OCI-LY3 (cell line): ENCODE results near the gene RIPK4.

Experiments
- H2AFZ ChIP-seq: fragments of 200-600, 300-600 bp; shearing (Covaris generic); 2 replicates; pipeline ENCODE4 v1.6.0; 2014; ENCODE audit warnings: antibody characterized with exemption, low read depth, low read length
- H3K27ac ChIP-seq: fragments of 200-600, 300-600 bp; sonication (generic); 2 replicates; pipeline ENCODE4 v1.5.1; 2014; ENCODE audit warnings: mild to moderate bottlenecking, low read length, moderate library complexity, mixed read lengths
- H3K27me3 ChIP-seq: fragments of 200-600, 300-600 bp; sonication (generic); 2 replicates; pipeline ENCODE4 v1.6.1; 2014; ENCODE audit warnings: low read depth, low read length, mixed read lengths
- H3K36me3 ChIP-seq: fragments of 200-600, 300-600 bp; sonication (generic); replicated peaks from 2 replicates; pipeline ENCODE3; 2014; ENCODE audit warnings: low read depth, low read length, mixed read lengths
- H3K4me1 ChIP-seq: fragments of 300-600, 200-600 bp; sonication (generic); 2 replicates; pipeline ENCODE4 v1.6.1; 2014; ENCODE audit warnings: low read length, mixed read lengths
- H3K4me2 ChIP-seq: fragments of 200-600, 300-600 bp; sonication (generic); 2 replicates; pipeline ENCODE4 v1.6.1; 2014; ENCODE audit warnings: low read length, mixed read lengths
- H3K4me3 ChIP-seq: fragments of 300-600, 200-600 bp; sonication (generic); 2 replicates; pipeline ENCODE4 v1.5.1; 2014; ENCODE audit warnings: antibody characterized with exemption, mild to moderate bottlenecking, low read length, moderate library complexity
- H3K79me2 ChIP-seq: fragments of 300-600, 200-600 bp; shearing (Covaris generic); 2 replicates; pipeline ENCODE4 v1.6.1; 2014; ENCODE audit warnings: mild to moderate bottlenecking, low read length, mixed read lengths
- H3K9ac ChIP-seq: fragments of 300-600, 200-600 bp; shearing (Covaris generic); 2 replicates; pipeline ENCODE4 v1.6.0; 2014; ENCODE audit warnings: mild to moderate bottlenecking, low read length, moderate library complexity
- H3K9me3 ChIP-seq: fragments of 200-600, 300-600 bp; shearing (Covaris generic); 2 replicates; pipeline ENCODE4 v1.6.1; 2014; ENCODE audit warnings: low read length, mixed read lengths; ENCODE audit not compliant: insufficient read depth
- H4K20me1 ChIP-seq: fragments of 200-600, 300-600 bp; sonication (generic); 2 replicates; pipeline ENCODE4 v1.6.1; 2016; ENCODE audit warnings: low read length, mixed read lengths; ENCODE audit not compliant: insufficient read depth
- EZH2phosphoT487 ChIP-seq: fragments of 200-600 bp; shearing (Covaris generic); IDR thresholded peaks from 2 replicates; pipeline ENCODE4 v1.6.1; 2018; ENCODE audit warnings: antibody characterized with exemption, mixed run types, low read depth
- TF ChIP-seq, protein P1 (sequence below): fragments of 200-600, 300-600 bp; sonication (generic); IDR thresholded peaks from 2 replicates; pipeline ENCODE4 v1.5.1; 2014; ENCODE audit warnings: antibody characterized with exemption, low read length, low read depth

RIPK4 gene

DNA sequence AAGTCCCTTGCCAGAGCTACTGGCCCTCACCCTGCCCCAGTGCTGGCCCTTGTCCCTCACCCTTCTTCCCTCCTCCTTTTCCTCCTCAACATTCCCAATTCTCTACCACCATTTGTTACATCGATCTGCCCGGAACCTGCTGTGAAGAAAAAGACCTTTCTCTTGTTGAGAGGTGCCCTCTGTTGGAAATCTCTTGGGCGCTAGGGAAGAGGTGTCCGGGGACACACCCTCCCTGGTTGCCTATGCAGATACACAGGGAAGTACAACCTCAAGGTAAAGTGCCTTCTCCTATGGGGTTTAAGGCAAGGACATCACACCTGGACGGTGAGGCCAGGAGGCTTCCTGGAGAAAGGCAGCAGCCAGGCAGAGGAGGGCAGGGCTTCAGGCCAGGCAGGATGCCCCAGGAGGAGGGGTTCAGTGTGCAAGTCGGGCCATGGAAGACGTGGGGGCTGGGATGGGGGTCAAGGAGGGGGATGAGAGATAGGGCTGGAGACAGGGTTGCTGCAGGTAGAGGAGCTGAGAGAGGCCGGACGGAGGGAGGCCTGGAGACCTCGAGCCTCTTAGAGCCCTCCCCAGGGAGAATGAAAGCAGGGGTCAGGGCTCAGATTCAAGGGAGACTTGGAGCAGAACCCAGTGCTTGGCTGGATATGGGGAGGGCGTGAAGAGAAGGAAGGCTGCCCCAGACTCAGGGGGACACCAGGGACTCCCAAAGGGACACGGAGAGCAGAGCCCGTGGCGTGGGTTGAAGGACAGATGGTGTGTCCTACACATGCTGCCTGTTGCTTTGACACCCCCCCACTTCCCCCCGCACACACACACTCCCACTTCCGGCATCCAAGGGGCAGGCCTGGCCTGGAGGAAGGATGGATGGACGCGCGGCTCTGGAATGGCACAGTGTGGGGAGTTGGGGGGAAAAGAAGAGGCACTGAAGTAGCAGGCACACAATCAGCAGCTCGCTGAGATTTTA lies 44.5 kb downstream of the RIPK4 start:
- Histone ChIP-seq H3K4me1 (no peaks in the 10 kb centered on the region), H3K27me3 (no peaks in the 10 kb centered on the region), H3K4me2 (no peak overlapping the region), H3K36me3 (no peaks in the 10 kb centered on the region), H2AFZ (no peak overlapping the region), H3K9ac (no peak overlapping the region), H3K27ac (no peak overlapping the region), H4K20me1 (no peaks in the 10 kb centered on the region), H3K9me3 (no peaks in the 10 kb centered on the region), H3K4me3 (no peak overlapping the region), H3K79me2 (no peaks in the 10 kb centered on the region)
- TF ChIP-seq, protein P1, sequence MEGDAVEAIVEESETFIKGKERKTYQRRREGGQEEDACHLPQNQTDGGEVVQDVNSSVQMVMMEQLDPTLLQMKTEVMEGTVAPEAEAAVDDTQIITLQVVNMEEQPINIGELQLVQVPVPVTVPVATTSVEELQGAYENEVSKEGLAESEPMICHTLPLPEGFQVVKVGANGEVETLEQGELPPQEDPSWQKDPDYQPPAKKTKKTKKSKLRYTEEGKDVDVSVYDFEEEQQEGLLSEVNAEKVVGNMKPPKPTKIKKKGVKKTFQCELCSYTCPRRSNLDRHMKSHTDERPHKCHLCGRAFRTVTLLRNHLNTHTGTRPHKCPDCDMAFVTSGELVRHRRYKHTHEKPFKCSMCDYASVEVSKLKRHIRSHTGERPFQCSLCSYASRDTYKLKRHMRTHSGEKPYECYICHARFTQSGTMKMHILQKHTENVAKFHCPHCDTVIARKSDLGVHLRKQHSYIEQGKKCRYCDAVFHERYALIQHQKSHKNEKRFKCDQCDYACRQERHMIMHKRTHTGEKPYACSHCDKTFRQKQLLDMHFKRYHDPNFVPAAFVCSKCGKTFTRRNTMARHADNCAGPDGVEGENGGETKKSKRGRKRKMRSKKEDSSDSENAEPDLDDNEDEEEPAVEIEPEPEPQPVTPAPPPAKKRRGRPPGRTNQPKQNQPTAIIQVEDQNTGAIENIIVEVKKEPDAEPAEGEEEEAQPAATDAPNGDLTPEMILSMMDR: no peak
- TF ChIP-seq EZH2phosphoT487: no peak

DNA sequence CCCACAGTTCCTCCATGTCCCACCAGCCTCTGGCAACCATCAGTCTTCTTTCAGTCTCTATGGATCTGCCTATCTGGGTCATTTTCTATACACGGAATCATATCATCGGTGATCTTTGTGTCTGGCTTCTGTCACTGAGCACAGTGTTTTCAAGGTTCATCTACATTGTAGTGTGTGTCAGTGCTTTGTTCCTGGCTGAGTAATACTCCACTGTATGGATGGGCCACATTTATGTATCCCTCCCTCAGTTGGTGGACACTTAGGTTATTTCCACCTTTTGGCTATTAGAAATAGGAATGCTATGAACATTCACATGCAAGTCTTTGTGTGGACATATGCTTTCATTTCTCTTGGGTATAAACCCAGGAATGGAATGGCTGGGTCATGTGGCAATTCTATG lies 46.6 kb downstream of the RIPK4 start:
- Histone ChIP-seq H3K4me1 (no peaks in the 10 kb centered on the region), H3K36me3 (no peaks in the 10 kb centered on the region), H3K9me3 (no peaks in the 10 kb centered on the region), H3K4me3 (no peak overlapping the region), H3K4me2 (no peak overlapping the region), H3K27ac (no peak overlapping the region), H2AFZ (no peak overlapping the region), H4K20me1 (no peaks in the 10 kb centered on the region), H3K27me3 (no peaks in the 10 kb centered on the region), H3K9ac (no peak overlapping the region), H3K79me2 (no peaks in the 10 kb centered on the region)
- TF ChIP-seq, protein P1: no peak
- TF ChIP-seq EZH2phosphoT487: no peak

DNA sequence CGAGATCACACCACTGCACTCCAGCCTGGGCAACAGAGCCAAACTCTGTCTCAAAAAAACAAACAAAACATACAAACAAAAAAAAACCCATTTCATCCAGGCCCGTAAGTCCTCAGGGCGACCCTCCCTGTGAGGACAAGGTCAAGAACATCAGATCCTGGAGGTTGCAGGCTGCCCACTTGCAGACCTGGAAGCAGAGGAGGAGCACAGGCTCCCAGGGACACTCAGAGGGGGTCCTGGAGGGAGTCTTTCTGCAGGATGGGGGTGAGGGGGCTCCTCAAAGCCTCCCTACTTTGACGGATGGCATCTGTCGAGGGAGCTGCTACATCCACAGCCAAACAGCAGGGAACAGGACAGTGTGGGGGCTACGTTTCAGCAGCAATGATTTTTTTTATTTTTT lies 47.2 kb downstream of the RIPK4 start:
- no peaks in the 10 kb centered on the region for H3K36me3 ChIP-seq
- H3K4me3 ChIP-seq: no peak overlapping the region
- TF ChIP-seq, protein P1: no peak
- TF ChIP-seq EZH2phosphoT487: no peak
- no peaks in the 10 kb centered on the region for H3K79me2 ChIP-seq
- no peak overlapping the region for H3K4me2 ChIP-seq
- no peak overlapping the region for H3K27ac ChIP-seq
- no peaks in the 10 kb centered on the region for H3K4me1 ChIP-seq
- H3K27me3 ChIP-seq: no peaks in the 10 kb centered on the region
- no peaks in the 10 kb centered on the region for H3K9me3 ChIP-seq
- no peak overlapping the region for H2AFZ ChIP-seq
- no peaks in the 10 kb centered on the region for H4K20me1 ChIP-seq
- no peak overlapping the region for H3K9ac ChIP-seq

DNA sequence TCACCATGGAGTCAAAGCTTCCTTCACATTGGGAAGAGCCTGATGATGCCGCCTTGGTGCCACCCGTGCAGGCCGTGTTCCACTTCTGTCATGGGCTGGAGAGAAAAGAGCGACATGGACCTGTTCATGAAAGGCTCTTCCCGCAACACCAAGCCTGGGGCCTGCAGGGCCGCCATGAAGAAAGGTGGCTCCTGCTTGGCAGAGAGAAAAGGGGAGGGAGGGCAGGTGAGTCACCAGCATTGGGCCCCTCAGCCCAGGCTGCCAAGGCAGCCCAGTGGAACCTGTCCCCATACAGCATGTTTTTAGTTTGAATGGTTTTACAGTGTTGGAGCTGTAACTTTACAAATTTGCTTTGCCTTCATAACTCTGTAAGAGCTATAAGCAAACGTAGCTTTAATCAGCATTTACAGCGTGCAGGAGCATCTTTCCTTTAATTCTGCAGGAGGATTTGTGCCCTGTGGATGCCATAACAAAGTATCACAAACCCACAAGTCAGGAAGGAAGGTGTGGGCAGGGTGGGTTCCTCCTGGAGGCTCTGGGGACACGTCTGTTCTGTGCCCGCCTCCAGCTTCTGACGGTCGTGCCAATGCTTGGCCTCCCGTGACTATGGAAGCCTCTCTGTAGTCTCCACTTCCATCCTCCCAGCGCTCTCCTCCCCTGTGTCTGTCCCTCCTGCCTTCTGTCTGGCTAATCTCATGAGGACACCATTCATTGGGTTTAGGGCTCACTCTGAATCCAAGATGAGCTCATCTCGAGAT lies 49.1 kb downstream of the RIPK4 start:
- Histone ChIP-seq H3K4me1 (no peaks in the 10 kb centered on the region), H4K20me1 (no peaks in the 10 kb centered on the region), H3K9me3 (no peaks in the 10 kb centered on the region), H3K36me3 (no peaks in the 10 kb centered on the region), H3K4me3 (no peak overlapping the region), H2AFZ (no peak overlapping the region), H3K27me3 (no peaks in the 10 kb centered on the region), H3K27ac (no peak overlapping the region), H3K4me2 (no peak overlapping the region), H3K79me2 (no peaks in the 10 kb centered on the region), H3K9ac (no peak overlapping the region)
- TF ChIP-seq, protein P1: no peak
- no peak for TF ChIP-seq EZH2phosphoT487
